T follicular helper cell (primary cell): ENCODE data around the gene TGOLN2.

Source experiments
- DNase-seq: peaks from one replicate; pipeline ENCODE4 v3.0.0-alpha.2; 2020; ENCODE audit warnings: low read depth

TGOLN2 gene

GRCh38 chr2:85308896-85309555 is 18.8 kb downstream of the TGOLN2 start:
- no peak for DNase-seq

GRCh38 chr2:85308201-85308600 is 19.6 kb downstream of the TGOLN2 start:
- no peak for DNase-seq

GRCh38 chr2:85307527-85307897 is 20.3 kb downstream of the TGOLN2 start:
- DNase-seq: no peak

DNA sequence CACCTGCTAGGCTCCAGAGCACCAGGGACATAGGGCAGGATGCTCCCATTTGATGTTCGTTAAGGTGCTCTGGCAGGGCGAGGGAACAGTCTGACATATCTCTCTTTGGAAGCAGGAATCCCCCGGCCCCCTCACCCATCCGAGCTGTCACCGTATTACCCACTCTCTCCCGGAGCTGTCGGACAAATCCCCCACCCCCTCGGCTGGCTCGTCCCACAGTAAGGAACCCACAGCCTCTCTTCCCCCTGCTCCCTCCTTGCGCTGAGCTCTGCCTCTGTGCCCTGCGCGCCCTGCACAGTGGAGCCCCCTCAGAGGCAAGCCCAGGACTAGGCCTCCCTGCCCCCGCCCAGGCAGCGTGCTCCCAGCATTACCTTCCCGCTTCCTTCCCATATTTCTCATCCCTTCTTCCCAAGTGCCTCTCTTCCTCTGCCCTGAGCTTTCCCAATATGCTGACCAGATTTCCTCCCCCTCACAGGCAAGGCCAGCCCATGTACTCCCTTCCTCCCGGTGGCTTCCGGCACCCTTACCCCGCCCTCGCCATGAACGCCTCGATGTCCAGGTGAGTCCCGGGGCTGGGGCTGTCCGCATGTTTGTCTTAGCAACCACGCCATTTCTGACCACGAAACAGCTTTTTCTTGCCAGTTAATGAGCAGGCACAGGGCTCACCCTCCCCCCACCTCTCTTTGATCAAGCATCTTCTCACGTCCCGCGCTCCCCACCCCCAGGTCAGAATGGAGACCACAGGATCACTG is 23.8 kb downstream of the TGOLN2 start:
- DNase-seq: no peak

- no peak for DNase-seq
Measured at GRCh38 chr2:85302121-85302520, 25.7 kb downstream of the TGOLN2 start.

- no peak for DNase-seq
Measured at GRCh38 chr2:85291425-85292023, 36.3 kb downstream of the TGOLN2 start.

GRCh38 chr2:85288244-85288725 is 39.5 kb downstream of the TGOLN2 start:
- DNase-seq: no peak

- DNase-seq: no peak
Measured at GRCh38 chr2:85287721-85288120, 40.1 kb downstream of the TGOLN2 start.

GRCh38 chr2:85286918-85287317 is 40.9 kb downstream of the TGOLN2 start:
- DNase-seq: no peak

GRCh38 chr2:85283641-85284040 is 44.1 kb downstream of the TGOLN2 start:
- DNase-seq: no peak

GRCh38 chr2:85282914-85283313 is 44.9 kb downstream of the TGOLN2 start:
- DNase-seq: no peak

DNA sequence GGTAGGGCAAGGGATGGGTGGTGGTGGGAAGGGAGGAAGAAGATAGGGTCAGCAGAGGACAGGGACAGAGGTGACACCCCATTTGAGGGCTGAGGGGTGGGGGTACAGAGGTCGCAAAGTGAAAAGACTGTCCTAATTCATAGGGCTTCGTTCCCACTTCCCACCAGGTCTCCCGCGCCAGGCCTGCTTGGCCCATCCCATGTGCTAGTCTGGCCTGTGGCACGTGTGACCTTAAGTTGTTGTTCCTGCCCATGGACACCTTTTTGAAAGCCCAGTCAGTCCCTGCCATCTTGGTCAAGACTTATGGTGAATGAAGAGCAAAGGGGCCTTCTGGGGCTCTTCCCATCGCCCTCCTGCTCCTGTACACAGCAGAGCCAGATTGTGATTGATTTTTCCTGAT is 46.2 kb downstream of the TGOLN2 start:
- no peak for DNase-seq

GRCh38 chr2:85278361-85278760 is 49.4 kb downstream of the TGOLN2 start:
- DNase-seq: no peak

- DNase-seq: no peak
Measured at GRCh38 chr2:85277416-85278158, 50.2 kb downstream of the TGOLN2 start.

DNA sequence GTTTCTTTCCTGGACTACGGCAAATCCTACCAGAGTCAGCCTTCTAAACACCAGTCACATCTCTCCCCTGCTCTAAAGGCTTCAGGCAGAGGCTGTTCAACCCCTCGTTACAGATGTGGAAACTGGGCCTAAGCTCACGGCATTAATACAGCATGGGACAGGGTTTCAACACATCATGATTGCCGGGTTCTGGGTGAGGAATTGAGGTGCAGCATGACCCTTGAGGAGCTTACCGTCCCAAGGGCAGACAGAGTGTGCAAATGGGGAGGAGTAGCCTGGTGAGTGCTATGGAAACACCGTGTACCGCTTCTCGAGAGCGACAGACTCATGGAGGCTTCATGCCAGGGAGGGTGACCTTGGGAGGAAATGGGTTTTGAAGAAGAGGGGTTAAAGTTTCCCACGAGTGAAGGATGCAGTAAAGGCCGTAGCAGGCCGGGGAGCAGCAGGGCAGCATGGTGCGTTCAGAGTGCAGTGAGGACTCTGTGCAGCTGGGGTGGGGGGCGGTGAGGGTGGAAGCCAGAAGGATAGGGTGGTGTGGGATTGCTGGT is 51.1 kb downstream of the TGOLN2 start:
- no peak for DNase-seq

GRCh38 chr2:85275984-85276540 is 51.7 kb downstream of the TGOLN2 start:
- no peak for DNase-seq

DNA sequence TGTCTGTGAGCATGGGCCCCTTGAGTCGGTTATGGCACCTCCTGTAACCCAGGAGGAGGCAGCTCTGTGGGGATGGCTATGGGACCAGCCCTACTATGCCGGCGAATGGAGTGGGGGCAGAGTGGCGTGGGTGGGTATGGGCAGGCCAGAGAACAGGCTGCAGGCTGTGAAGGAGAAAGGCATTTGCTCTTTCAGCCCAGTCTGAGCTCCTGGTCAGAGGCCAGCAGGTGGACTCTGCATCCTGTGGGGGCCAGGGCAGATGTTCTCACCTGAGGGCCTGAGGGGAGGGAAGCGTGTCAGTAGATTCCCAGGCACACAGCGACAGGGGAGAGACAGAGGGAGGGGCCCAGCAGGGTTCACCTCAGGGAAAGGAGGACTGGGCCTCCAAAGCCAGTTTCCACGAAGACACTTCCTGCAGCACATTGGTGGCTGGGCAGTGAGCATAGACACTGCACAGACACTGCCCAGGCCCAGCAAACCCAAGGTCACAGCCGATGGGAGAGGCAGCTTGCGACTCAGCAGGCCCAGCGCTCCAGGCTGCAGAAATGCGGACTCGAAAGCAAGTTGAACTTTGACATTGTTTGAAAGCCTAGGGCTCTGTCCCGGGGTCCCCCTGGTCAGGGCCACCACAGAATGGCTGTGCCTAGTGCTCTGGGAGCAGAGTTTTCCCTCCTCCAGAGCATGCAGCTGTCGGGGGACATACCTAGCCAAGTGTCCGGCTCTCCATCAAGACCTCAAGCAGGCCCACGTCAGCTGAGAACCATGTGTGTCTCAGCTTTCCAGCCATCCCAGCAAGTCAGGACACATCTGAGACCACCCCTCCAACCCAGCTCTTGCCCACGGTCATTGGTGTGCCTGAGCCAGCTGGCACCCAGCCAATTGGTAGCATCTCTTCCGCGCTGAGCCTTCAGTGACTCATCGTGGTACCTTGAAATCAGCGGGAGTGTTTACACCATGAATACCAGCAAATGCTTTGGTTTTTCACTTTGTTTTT is 53.8 kb downstream of the TGOLN2 start:
- no peak for DNase-seq

DNA sequence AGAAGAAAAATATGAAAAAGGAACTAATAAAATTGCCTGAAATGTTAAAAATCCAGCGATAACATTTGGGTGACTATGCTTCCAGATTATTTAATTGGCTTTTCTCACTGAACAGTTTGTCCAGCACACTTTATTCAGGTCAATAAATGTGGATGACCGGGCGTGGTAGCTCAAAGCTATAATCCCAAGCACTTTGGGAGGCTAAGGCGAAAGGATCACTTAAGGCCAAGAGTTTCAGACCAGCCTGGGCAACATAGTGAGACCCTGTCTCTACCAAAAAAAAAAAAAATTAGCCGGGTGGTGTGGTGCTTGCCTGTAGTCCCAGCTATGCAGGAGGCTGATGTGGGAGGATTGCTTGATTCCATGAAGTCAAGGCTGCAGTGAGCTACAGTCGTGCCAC is 55.4 kb downstream of the TGOLN2 start:
- no peak for DNase-seq

- no peak for DNase-seq
Measured at GRCh38 chr2:85269959-85270358, 57.8 kb downstream of the TGOLN2 start.
